ENCODE measurements around the gene HLA-DOB.

HLA-DOB gene

DNA sequence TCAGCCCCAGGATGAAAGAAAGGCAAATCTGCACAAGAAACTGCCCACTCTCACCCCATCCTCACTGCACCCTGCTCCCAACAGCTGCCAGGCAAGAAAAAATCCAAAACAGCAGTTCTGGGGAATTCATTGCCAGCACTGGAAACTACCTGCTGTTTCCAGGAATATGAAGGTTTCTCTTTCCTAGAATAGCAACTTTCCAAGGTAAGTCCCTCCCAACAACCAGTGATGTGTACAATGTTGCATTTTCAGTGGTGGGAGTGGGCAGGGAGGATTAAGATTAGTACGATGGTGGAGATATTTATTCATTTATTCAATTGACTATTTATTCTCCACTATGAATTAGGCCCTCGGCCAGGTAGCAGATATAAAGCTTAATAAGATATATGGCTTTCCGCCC is 10.2 kb upstream of the HLA-DOB start:
- H3K9me3 Mint-ChIP-seq, result no peaks in the 10 kb centered on the region
- no peaks in the 10 kb centered on the region for H3K4me1 Mint-ChIP-seq
- H3K36me3 Mint-ChIP-seq (ENCODE audit: low read depth), result no peaks in the 10 kb centered on the region
- H3K27ac Mint-ChIP-seq, result no peak overlapping the region
- no peak overlapping the region for H3K4me3 Mint-ChIP-seq
- TF ChIP-seq, protein P1, sequence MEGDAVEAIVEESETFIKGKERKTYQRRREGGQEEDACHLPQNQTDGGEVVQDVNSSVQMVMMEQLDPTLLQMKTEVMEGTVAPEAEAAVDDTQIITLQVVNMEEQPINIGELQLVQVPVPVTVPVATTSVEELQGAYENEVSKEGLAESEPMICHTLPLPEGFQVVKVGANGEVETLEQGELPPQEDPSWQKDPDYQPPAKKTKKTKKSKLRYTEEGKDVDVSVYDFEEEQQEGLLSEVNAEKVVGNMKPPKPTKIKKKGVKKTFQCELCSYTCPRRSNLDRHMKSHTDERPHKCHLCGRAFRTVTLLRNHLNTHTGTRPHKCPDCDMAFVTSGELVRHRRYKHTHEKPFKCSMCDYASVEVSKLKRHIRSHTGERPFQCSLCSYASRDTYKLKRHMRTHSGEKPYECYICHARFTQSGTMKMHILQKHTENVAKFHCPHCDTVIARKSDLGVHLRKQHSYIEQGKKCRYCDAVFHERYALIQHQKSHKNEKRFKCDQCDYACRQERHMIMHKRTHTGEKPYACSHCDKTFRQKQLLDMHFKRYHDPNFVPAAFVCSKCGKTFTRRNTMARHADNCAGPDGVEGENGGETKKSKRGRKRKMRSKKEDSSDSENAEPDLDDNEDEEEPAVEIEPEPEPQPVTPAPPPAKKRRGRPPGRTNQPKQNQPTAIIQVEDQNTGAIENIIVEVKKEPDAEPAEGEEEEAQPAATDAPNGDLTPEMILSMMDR (IDR thresholded peaks at IDR 0.05), result no peak
- peaks cover 50% of the 10 kb centered on the region for H3K27me3 Mint-ChIP-seq (ENCODE audit: low read depth, poor library complexity)
- no peak for DNase-seq

DNA sequence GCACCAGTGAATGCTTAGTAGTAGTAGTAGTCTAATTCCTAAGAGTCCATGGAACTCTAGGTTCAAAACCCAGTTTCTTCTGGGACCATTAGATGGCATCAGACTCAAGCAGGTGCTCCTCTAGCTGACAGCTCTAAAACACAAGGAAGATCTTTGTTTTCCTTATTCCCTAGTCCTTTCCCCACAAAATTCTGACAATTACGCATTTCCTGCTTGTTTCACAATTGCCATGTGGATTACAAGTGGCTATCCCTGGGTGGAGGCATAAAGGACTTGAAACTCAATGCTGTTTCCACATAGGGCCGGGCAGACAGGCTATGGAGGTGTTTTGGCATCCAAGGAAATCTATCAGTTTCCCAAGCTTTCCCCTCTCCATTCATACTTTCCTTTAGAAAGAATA is 9.2 kb upstream of the HLA-DOB start:
- H3K4me3 Mint-ChIP-seq, result no peak overlapping the region
- H3K4me1 Mint-ChIP-seq, result no peaks in the 10 kb centered on the region
- no peak for DNase-seq

DNA sequence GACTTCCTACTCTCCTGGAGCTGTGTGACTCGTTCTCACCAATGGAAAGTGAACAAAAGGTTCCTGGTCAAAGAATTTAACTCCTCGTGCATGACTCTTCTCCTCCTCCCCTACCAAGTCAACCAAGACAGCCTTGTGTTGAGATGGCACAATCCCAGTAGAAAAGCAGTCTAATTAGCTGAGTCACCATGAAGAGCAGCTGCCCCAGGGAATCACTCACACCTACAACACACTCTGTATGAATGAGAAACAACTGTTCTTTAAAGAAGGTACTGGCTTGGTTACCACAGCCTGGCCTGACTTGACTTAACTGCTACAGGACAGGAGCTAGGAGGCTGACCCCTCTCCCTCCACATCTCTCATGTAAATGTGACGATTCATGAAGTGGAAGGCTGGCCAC is 2.9 kb upstream of the HLA-DOB start:
- no peak for DNase-seq
- peaks cover 15% of the 10 kb centered on the region for H3K4me1 Mint-ChIP-seq
- no peaks in the 10 kb centered on the region for H3K36me3 Mint-ChIP-seq (ENCODE audit: low read depth)
- no peak overlapping the region for H3K27ac Mint-ChIP-seq
- no peaks in the 10 kb centered on the region for H3K9me3 Mint-ChIP-seq
- peaks cover 24% of the 10 kb centered on the region for H3K27me3 Mint-ChIP-seq (ENCODE audit: low read depth, poor library complexity)
- no peak overlapping the region for H3K4me3 Mint-ChIP-seq
- TF ChIP-seq, protein P1 (IDR thresholded peaks at IDR 0.05), result no peak

More for the DNA sequence above, 9.2 kb upstream of the HLA-DOB start:
- no peaks in the 10 kb centered on the region for H3K36me3 Mint-ChIP-seq (ENCODE audit: low read depth)
- TF ChIP-seq, protein P1 (IDR thresholded peaks at IDR 0.05), result peak; percentile 26
- H3K27me3 Mint-ChIP-seq (ENCODE audit: low read depth, poor library complexity), result peaks cover 39% of the 10 kb centered on the region
- H3K27ac Mint-ChIP-seq, result no peak overlapping the region
- H3K9me3 Mint-ChIP-seq, result no peaks in the 10 kb centered on the region

- TF ChIP-seq, protein P1 (IDR thresholded peaks at IDR 0.05), result no peak
- H3K27ac Mint-ChIP-seq, result no peak overlapping the region
- DNase-seq, result no peak
- no peak overlapping the region for H3K4me3 Mint-ChIP-seq
- no peaks in the 10 kb centered on the region for H3K9me3 Mint-ChIP-seq
- peaks cover 28% of the 10 kb centered on the region for H3K27me3 Mint-ChIP-seq (ENCODE audit: low read depth, poor library complexity)
- H3K36me3 Mint-ChIP-seq (ENCODE audit: low read depth), result no peaks in the 10 kb centered on the region
- H3K4me1 Mint-ChIP-seq, result peaks cover 20% of the 10 kb centered on the region
These were observed 2.1 kb upstream of the HLA-DOB start for GRCh38 chr6:32818867-32819266.

DNA sequence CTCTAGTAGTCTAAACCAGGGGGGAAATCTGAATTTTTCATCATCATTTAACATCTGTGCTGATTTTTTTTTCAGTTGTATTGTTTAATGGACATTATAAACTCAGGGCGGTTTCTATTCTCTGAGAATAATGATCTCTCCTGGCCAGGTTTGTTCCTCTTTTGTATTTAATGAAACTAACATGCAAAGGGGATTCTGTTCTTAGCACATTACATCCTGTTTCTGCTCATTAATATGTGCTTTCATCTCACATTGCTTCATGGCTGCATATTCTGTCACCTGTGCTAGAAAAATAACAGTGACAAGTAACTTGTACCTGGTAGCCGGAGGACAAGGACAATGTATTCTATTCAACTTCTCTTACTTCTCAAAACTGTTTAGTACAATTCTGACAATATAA is 806 bp downstream of the HLA-DOB start:
- Mint-ChIP-seq H3K4me1 (peaks cover 20% of the 10 kb centered on the region), H3K27me3 (ENCODE audit: low read depth, poor library complexity) (peaks cover 33% of the 10 kb centered on the region), H3K27ac (no peak overlapping the region), H3K36me3 (ENCODE audit: low read depth) (no peaks in the 10 kb centered on the region), H3K9me3 (no peaks in the 10 kb centered on the region), H3K4me3 (no peak overlapping the region)
- TF ChIP-seq, protein P1 (IDR thresholded peaks at IDR 0.05), result no peak
- no peak for DNase-seq

DNA sequence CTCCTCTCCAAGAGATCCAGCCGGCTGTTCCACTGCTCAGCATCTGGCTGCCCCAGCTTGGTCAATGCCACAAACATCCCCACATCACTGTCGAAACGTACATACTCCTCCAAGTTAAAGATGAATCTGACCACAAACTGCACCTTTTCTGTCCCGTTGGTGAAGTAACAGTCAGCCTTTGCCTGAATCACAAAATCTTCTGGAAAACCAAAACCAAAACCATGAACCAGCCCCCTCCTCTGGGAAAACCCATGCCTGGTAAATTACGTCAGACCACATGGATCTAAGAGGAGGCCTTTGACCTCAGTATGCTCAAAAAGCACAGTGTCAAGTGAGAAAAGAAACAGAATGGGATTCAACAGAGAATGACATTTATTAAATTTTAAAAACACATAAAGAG is 1.7 kb downstream of the HLA-DOB start:
- H3K27me3 Mint-ChIP-seq (ENCODE audit: low read depth, poor library complexity), result peaks cover 27% of the 10 kb centered on the region
- H3K9me3 Mint-ChIP-seq, result no peaks in the 10 kb centered on the region
- H3K4me3 Mint-ChIP-seq, result no peak overlapping the region
- no peak overlapping the region for H3K27ac Mint-ChIP-seq
- peaks cover 20% of the 10 kb centered on the region for H3K4me1 Mint-ChIP-seq
- TF ChIP-seq, protein P1 (IDR thresholded peaks at IDR 0.05), result no peak
- H3K36me3 Mint-ChIP-seq (ENCODE audit: low read depth), result no peaks in the 10 kb centered on the region
- DNase-seq, result no peak
